ENCODE data around the gene AURKB.

The AURKB gene

GRCh38 chr17:8189711-8190477, 20.5 kb downstream of the AURKB start, which contains the start of gene BORCS6:
Gene BORCS6 (minus strand): TSS chr17:8190180. CDS start chr17:8190140, 40 bp downstream.
- Mint-ChIP-seq H3K9me3 (no peaks in the 10 kb centered on the region), H3K36me3 (ENCODE audit: insufficient read depth) (peaks cover 4% of the 10 kb centered on the region), H3K4me3 (no peak within 1 kb of the TSS), H3K27ac (ENCODE audit: low read depth) (no peak within 1 kb of the TSS), H3K4me1 (peaks cover 14% of the 10 kb centered on the region), H3K27me3 (no peaks in the 10 kb centered on the region)
- DNase-seq (ENCODE audit: low spot score in 2 of 2) (peak; percentile 77 to 92), ATAC-seq (replicated peaks; ENCODE audit: extremely low read depth, poor library complexity, severe bottlenecking) (peak; percentile 69)

GRCh38 chr17:8189041-8189710, 21.2 kb downstream of the AURKB start:
- Mint-ChIP-seq H3K4me1 (peaks cover 14% of the 10 kb centered on the region), H3K4me3 (no peak overlapping the region), H3K36me3 (ENCODE audit: insufficient read depth) (peaks cover 7% of the 10 kb centered on the region), H3K27me3 (no peaks in the 10 kb centered on the region), H3K27ac (ENCODE audit: low read depth) (no peak overlapping the region), H3K9me3 (no peaks in the 10 kb centered on the region)
- ATAC-seq (replicated peaks; ENCODE audit: extremely low read depth, poor library complexity, severe bottlenecking) (no peak), DNase-seq (ENCODE audit: low spot score in 2 of 2) (no peak)

- H3K27ac Mint-ChIP-seq (ENCODE audit: low read depth), result no peak overlapping the region
- H3K9me3 Mint-ChIP-seq, result no peaks in the 10 kb centered on the region
- peaks cover 20% of the 10 kb centered on the region for H3K4me1 Mint-ChIP-seq
- H3K27me3 Mint-ChIP-seq, result no peaks in the 10 kb centered on the region
- H3K36me3 Mint-ChIP-seq (ENCODE audit: insufficient read depth), result peaks cover 11% of the 10 kb centered on the region
- DNase-seq (ENCODE audit: low spot score in 2 of 2) (no peak), ATAC-seq (replicated peaks; ENCODE audit: extremely low read depth, poor library complexity, severe bottlenecking) (no peak)
- H3K4me3 Mint-ChIP-seq, result no peak overlapping the region
Measured at GRCh38 chr17:8188263-8188839, 22.0 kb downstream of the AURKB start.

- H3K27me3 Mint-ChIP-seq, result no peaks in the 10 kb centered on the region
- H3K4me1 Mint-ChIP-seq, result peaks cover 20% of the 10 kb centered on the region
- peak; percentile 7 for ATAC-seq (replicated peaks; ENCODE audit: extremely low read depth, poor library complexity, severe bottlenecking)
- no peak overlapping the region for H3K4me3 Mint-ChIP-seq
- H3K27ac Mint-ChIP-seq (ENCODE audit: low read depth), result no peak overlapping the region
- no peaks in the 10 kb centered on the region for H3K9me3 Mint-ChIP-seq
- peak; percentile 84 for DNase-seq (ENCODE audit: low spot score in 2 of 2)
- H3K36me3 Mint-ChIP-seq (ENCODE audit: insufficient read depth), result peaks cover 11% of the 10 kb centered on the region
Measured at GRCh38 chr17:8187517-8188262, 22.7 kb downstream of the AURKB start.

- H3K9me3 Mint-ChIP-seq, result no peaks in the 10 kb centered on the region
- DNase-seq (ENCODE audit: low spot score in 2 of 2) (peak; percentile 84 to 93), ATAC-seq (replicated peaks; ENCODE audit: extremely low read depth, poor library complexity, severe bottlenecking) (peak; percentile 59)
- H3K4me3 Mint-ChIP-seq, result no peak overlapping the region
- H3K36me3 Mint-ChIP-seq (ENCODE audit: insufficient read depth), result peaks cover 11% of the 10 kb centered on the region
- peaks cover 20% of the 10 kb centered on the region for H3K4me1 Mint-ChIP-seq
- no peak overlapping the region for H3K27ac Mint-ChIP-seq (ENCODE audit: low read depth)
- no peaks in the 10 kb centered on the region for H3K27me3 Mint-ChIP-seq
Measured at GRCh38 chr17:8186787-8187516, 23.4 kb downstream of the AURKB start.

GRCh38 chr17:8186446-8186786, 24.0 kb downstream of the AURKB start:
- peaks cover 11% of the 10 kb centered on the region for H3K36me3 Mint-ChIP-seq (ENCODE audit: insufficient read depth)
- H3K9me3 Mint-ChIP-seq, result no peaks in the 10 kb centered on the region
- H3K4me3 Mint-ChIP-seq, result no peak overlapping the region
- no peaks in the 10 kb centered on the region for H3K27me3 Mint-ChIP-seq
- no peak overlapping the region for H3K27ac Mint-ChIP-seq (ENCODE audit: low read depth)
- peaks cover 20% of the 10 kb centered on the region for H3K4me1 Mint-ChIP-seq
- DNase-seq (ENCODE audit: low spot score in 2 of 2) (no peak), ATAC-seq (replicated peaks; ENCODE audit: extremely low read depth, poor library complexity, severe bottlenecking) (no peak)

GRCh38 chr17:8185582-8186445, 24.6 kb downstream of the AURKB start:
- no peaks in the 10 kb centered on the region for H3K9me3 Mint-ChIP-seq
- ATAC-seq (replicated peaks; ENCODE audit: extremely low read depth, poor library complexity, severe bottlenecking), result peak; percentile 19
- no peaks in the 10 kb centered on the region for H3K27me3 Mint-ChIP-seq
- no peak overlapping the region for H3K27ac Mint-ChIP-seq (ENCODE audit: low read depth)
- H3K4me1 Mint-ChIP-seq, result peaks cover 22% of the 10 kb centered on the region
- peak; percentile 89 to 98 for DNase-seq (ENCODE audit: low spot score in 2 of 2)
- no peak overlapping the region for H3K4me3 Mint-ChIP-seq
- peaks cover 11% of the 10 kb centered on the region for H3K36me3 Mint-ChIP-seq (ENCODE audit: insufficient read depth)

GRCh38 chr17:8176998-8177731, 33.2 kb downstream of the AURKB start:
- peaks cover 47% of the 10 kb centered on the region for H3K4me1 Mint-ChIP-seq
- peak overlapping the region; percentile 95 for H3K4me3 Mint-ChIP-seq
- peak overlapping the region; percentile 93 for H3K27ac Mint-ChIP-seq (ENCODE audit: low read depth)
- H3K27me3 Mint-ChIP-seq, result no peaks in the 10 kb centered on the region
- ATAC-seq (replicated peaks; ENCODE audit: extremely low read depth, poor library complexity, severe bottlenecking) (no peak), DNase-seq (ENCODE audit: low spot score in 2 of 2) (no peak)
- peaks cover 12% of the 10 kb centered on the region for H3K36me3 Mint-ChIP-seq (ENCODE audit: insufficient read depth)
- H3K9me3 Mint-ChIP-seq, result no peaks in the 10 kb centered on the region

GRCh38 chr17:8176197-8176940, 34.0 kb downstream of the AURKB start, which contains the start of gene TMEM107:
Gene TMEM107 (minus strand): TSS chr17:8176380. CDS start chr17:8176286, 94 bp downstream.
- ATAC-seq (replicated peaks; ENCODE audit: extremely low read depth, poor library complexity, severe bottlenecking) (peak; percentile 38), DNase-seq (ENCODE audit: low spot score in 2 of 2) (peak; percentile 68 to 80)
- no peaks in the 10 kb centered on the region for H3K9me3 Mint-ChIP-seq
- peaks cover 48% of the 10 kb centered on the region for H3K4me1 Mint-ChIP-seq
- H3K4me3 Mint-ChIP-seq, result peak within 1 kb of the TSS; percentile 95
- H3K27ac Mint-ChIP-seq (ENCODE audit: low read depth), result peak within 1 kb of the TSS; percentile 93
- H3K27me3 Mint-ChIP-seq, result no peaks in the 10 kb centered on the region
- H3K36me3 Mint-ChIP-seq (ENCODE audit: insufficient read depth), result peaks cover 12% of the 10 kb centered on the region

GRCh38 chr17:8175795-8176196, 34.6 kb downstream of the AURKB start:
- Mint-ChIP-seq H3K4me3 (peak overlapping the region; percentile 95), H3K27me3 (no peaks in the 10 kb centered on the region), H3K9me3 (no peaks in the 10 kb centered on the region), H3K27ac (ENCODE audit: low read depth) (peak overlapping the region; percentile 93), H3K4me1 (peaks cover 43% of the 10 kb centered on the region), H3K36me3 (ENCODE audit: insufficient read depth) (peaks cover 12% of the 10 kb centered on the region)
- ATAC-seq (replicated peaks; ENCODE audit: extremely low read depth, poor library complexity, severe bottlenecking), result no peak
- DNase-seq (ENCODE audit: low spot score in 2 of 2), result no peak
